Measurements from ENCODE around the gene COASY.

Gene COASY

DNA sequence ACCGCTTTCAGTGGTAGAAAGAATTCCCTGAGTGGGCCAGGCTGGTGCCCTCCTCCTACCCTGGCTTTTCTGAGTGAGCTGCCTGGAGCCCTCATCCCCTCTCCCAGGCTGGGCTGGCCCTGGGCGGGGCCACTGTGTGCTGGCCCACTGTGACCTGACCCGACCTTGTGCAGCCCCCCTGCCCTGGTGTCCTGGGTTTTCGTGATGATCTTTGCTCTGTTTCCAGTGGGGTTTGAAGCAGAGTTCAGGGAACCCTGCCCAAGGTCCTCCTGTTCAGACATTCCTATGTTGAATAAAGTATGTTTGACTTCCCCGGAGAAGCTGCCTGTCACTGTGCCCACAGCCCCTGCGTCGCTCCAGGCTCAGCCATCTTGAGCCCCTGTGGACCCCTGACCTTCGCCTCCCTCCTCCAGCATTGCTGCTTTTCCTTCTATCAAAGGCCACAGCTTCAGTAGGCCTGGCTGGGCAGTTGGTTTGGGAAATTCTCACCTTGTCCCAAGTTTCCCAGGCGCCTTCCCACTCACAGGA is 39.6 kb upstream of the COASY start:
- TF ChIP-seq, protein P1, sequence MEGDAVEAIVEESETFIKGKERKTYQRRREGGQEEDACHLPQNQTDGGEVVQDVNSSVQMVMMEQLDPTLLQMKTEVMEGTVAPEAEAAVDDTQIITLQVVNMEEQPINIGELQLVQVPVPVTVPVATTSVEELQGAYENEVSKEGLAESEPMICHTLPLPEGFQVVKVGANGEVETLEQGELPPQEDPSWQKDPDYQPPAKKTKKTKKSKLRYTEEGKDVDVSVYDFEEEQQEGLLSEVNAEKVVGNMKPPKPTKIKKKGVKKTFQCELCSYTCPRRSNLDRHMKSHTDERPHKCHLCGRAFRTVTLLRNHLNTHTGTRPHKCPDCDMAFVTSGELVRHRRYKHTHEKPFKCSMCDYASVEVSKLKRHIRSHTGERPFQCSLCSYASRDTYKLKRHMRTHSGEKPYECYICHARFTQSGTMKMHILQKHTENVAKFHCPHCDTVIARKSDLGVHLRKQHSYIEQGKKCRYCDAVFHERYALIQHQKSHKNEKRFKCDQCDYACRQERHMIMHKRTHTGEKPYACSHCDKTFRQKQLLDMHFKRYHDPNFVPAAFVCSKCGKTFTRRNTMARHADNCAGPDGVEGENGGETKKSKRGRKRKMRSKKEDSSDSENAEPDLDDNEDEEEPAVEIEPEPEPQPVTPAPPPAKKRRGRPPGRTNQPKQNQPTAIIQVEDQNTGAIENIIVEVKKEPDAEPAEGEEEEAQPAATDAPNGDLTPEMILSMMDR (IDR thresholded peaks at IDR 0.05; ENCODE audit: control insufficient read depth, extremely low read depth, insufficient read depth) = no peak
- no peak for DNase-seq (ENCODE audit: low read depth)
- H3K4me3 ChIP-seq (ENCODE audit: low read depth, low read length) = no peak overlapping the region

DNA sequence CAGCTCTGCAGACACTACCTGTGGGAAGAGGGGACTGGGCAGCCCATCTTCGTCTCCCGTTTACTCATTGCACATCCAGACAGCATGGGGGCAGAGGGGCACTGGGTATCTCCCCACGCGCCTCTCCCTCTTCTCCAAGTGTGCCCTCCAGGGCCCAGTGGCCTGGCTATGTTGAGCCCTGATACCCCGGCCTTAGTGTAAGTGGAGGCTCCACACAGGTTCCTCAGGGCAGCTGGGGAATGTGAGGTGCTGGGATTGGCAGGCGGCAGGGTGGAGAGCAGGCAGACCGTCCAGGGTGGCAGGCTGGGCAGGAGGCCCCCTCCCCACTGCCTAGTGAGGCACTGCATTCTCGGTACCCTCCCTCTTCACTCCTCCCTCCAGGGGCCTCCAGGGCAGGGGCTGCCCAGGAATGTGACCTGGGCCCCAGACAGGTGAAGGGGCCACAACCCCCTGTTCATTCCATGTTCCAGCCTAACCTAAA is 39.1 kb upstream of the COASY start:
- H3K4me3 ChIP-seq (ENCODE audit: low read depth, low read length) = no peak overlapping the region
- TF ChIP-seq, protein P1 (IDR thresholded peaks at IDR 0.05; ENCODE audit: control insufficient read depth, extremely low read depth, insufficient read depth) = no peak
- no peak for DNase-seq (ENCODE audit: low read depth)

DNA sequence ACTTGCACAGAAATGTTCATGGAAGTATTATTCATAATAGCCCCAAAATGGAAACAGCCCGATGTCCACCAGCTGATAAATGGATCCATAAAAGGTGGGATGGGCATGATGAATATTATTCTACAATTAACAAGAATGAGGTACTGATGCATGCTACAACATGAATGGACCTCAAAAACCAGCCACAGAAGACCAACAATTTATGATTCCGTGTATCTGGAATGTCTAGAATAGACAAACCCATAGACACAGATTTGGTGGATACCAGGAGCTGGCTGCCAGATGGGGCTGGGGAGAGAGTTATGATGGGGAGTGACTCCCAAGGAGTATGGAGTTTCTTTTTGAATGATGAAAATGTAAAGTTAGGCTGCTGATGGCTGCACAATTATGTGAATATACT is 36.7 kb upstream of the COASY start:
- H3K4me3 ChIP-seq (ENCODE audit: low read depth, low read length) = no peak overlapping the region
- TF ChIP-seq, protein P1 (IDR thresholded peaks at IDR 0.05; ENCODE audit: control insufficient read depth, extremely low read depth, insufficient read depth) = no peak
- DNase-seq (ENCODE audit: low read depth) = no peak

DNA sequence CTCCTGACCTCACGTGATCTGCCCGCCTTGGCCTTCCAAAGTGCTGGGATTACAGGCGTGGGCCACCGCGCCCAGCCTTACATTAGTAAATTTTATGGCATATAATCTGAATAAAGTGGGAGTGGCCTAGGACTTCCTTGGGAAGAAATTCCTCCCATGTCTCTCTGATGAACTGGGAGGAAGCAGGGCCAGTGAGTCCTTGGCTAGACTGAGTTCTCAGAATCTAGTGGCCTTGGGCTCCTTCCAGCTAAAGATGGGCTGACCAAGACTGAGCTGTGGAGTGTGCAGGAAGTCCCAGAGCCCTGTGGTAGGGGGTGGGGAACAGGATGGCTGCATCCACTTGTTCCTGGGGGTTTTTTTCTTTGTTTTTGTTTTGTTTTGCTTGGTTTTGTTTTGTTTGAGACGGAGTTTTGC is 35.9 kb upstream of the COASY start:
- no peak overlapping the region for H3K4me3 ChIP-seq (ENCODE audit: low read depth, low read length)
- DNase-seq (ENCODE audit: low read depth) = no peak
- TF ChIP-seq, protein P1 (IDR thresholded peaks at IDR 0.05; ENCODE audit: control insufficient read depth, extremely low read depth, insufficient read depth) = no peak

DNA sequence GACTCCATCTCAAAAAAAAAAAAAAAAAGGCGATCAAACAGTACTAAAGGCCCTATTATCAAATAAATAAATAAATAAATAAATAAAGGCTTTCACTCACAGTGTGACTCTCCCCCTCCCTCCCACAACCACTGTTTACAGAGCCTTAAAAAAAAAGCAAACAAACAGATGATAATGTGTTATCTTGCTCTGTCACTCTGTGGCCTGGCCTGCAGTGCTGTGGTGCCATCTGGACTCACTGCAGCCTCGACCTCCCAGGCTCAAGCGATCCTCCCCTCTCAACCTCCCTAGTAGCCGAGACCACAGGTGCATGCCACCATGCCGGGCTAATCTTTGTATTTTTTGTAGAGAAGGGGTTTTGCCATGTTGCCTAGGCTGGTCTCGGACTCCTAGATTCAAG is 34.0 kb upstream of the COASY start:
- H3K4me3 ChIP-seq (ENCODE audit: low read depth, low read length) = no peak overlapping the region
- DNase-seq (ENCODE audit: low read depth) = no peak
- TF ChIP-seq, protein P1 (IDR thresholded peaks at IDR 0.05; ENCODE audit: control insufficient read depth, extremely low read depth, insufficient read depth) = no peak

DNA sequence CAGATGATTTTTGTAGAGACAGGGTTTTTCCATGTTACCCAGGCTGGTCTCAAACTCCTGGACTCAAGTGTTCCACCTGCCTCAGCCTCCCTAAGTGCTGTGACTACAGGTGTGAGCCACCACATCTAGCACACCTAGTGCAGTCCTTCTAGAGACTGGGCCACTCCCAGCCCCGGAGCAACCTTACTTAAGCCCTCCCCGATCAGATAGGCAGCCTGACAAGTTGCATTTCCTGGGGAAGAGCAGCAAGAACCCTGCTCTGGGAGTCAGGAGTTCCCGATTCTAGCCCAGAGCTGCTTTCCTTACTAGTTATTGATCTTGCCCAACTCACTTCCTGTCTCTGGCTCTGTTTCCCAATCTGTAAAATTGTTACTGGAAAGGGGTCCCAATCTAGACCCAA is 32.9 kb upstream of the COASY start:
- H3K4me3 ChIP-seq (ENCODE audit: low read depth, low read length) = no peak overlapping the region
- DNase-seq (ENCODE audit: low read depth) = no peak
- TF ChIP-seq, protein P1 (IDR thresholded peaks at IDR 0.05; ENCODE audit: control insufficient read depth, extremely low read depth, insufficient read depth) = no peak

DNA sequence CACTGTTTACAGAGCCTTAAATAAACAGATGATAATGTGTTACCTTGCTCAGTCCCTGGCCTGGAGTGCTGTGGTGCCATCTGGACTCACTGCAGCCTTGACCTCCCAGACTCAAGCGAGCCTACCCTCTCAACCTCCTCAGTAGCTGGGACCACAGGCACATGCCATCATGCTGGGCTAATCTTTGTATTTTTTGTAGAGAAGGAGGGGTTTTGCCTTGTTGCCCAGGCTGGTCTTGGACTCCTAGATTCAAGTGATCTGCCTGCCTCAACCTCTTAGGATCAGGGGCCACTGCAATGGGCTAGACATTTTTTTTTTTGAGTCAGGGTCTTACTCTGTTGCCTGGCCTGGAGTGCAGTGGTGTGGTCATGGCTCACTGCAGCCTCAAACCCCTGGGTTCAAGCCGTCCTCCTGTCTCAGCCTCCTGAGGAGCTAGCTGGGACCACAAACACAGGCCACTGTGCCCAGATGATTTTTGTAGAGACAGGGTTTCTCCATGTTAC is 30.9 kb upstream of the COASY start:
- TF ChIP-seq, protein P1 (IDR thresholded peaks at IDR 0.05; ENCODE audit: control insufficient read depth, extremely low read depth, insufficient read depth) = no peak
- H3K4me3 ChIP-seq (ENCODE audit: low read depth, low read length) = no peak overlapping the region
- DNase-seq (ENCODE audit: low read depth) = no peak

Measured in LNCaP clone FGC (cell line).